Psoas muscle (tissue), 8 donors: ENCODE data around the gene RTEL1. TPM values are rescaled to one million over a fixed set of nuclear protein-coding genes. Genes with fewer than 3 reads are reported as not detected.

Experiments
- ATAC-seq, 4 donors: fragments of 200-7000 bp; cut with Tn5 transposase; one replicate each; pipeline ENCODE4 v1.9.1; 2020; ENCODE audit warnings: moderate library complexity in 3 of 4, mild to moderate bottlenecking in 2 of 4
- DNase-seq, 2 donors: peaks; one replicate each; pipeline ENCODE4 v3.0.0-alpha.2; 2020
- H3K27ac ChIP-seq: fragments of 200-600 bp; one replicate; pipeline ENCODE4 v1.8.0; 2022
- H3K27me3 ChIP-seq, 3 donors: fragments of 200-600 bp in 1 of 3; one replicate each; pipeline versions ENCODE4 v1.6.1 to v1.8.0; 2013 to 2022; ENCODE audit warnings: low read length in 2 of 3, mild to moderate bottlenecking in 2 of 3, moderate library complexity in 1 of 3; ENCODE audit not compliant: insufficient read depth in 3 of 3
- H3K36me3 ChIP-seq, 2 donors: fragments of 200-600 bp in 1 of 2; one replicate each; pipeline versions ENCODE4 v1.6.1 to v1.8.0; 2013 to 2022; ENCODE audit warnings: low read depth in 1 of 2, mild to moderate bottlenecking in 1 of 2, moderate library complexity in 1 of 2; ENCODE audit not compliant: insufficient read depth in 1 of 2
- H3K4me1 ChIP-seq: fragments of 200-600 bp; one replicate; pipeline ENCODE4 v1.8.0; 2022
- H3K4me3 ChIP-seq: fragments of 200-600 bp; one replicate; pipeline ENCODE4 v1.8.0; 2022; ENCODE audit warnings: mild to moderate bottlenecking
- H3K9me3 ChIP-seq: fragments of 200-600 bp; one replicate; pipeline ENCODE4 v1.8.0; 2022
- CTCF ChIP-seq: fragments of 200-600 bp; IDR thresholded peaks from one replicate; pipeline ENCODE4 v1.8.0; 2022; ENCODE audit warnings: antibody characterized with exemption
- WGBS, 3 donors: extraction: QIAGEN DNeasy Blood & Tissue Kit; methylation state at CpG; one replicate each; pipeline versions ENCODE4 v1.1.6 to v1.1.7; 2013; 5-methylcytosine and 5-hydroxymethylcytosine counted together
- intact Hi-C, 2 donors: fragments of 100-400 bp; cut with DNase I; formaldehyde crosslinking; loops; one replicate each; pipeline versions ENCODE4 v1.11.0 to v1.14.2; 2022
- polyA plus RNA-seq, 3 donors: library from polyadenylated mRNA; stranded (reverse); fragments of 200-250 nt; gene quantifications; one replicate each; pipeline ENCODE4 v1.2.3, GENCODE V29; 2013
- total RNA-seq, 4 donors: library from RNA; stranded (reverse); fragmentation: NEBNext Ultra II Directional in 2 of 4; extraction: Animal tissue kit (Norgen Biotek cat#: 25700) in 2 of 4; gene quantifications; one replicate each; pipeline versions ENCODE4 v1.2.1 to v1.2.4, GENCODE V29; 2021 to 2023
- donor health status: healthy with polysubstance abuse.
- donor health status: DM: no; HTN: no; CAD: no; lungs with moderate emphysema.
- donor health status: Bipolar disorder and iron deficiency.
- donor health status: healthy.
- donor health status: DM: yes; HTN: yes; CAD: no.
- donor health status: DM: no; HTN: no; CAD: no.
- donor health status: DM: no; HTN: no; CAD: no.
- donor health status: DM: yes; HTN: yes; CAD: no.

Gene RTEL1
- total and polyA plus RNA-seq, 7 donors = 5.2 to 17.5 (median 9.2) TPM

GRCh38 chr20:63661108-63661507 lies 3.0 kb downstream of the RTEL1 start:
- Histone ChIP-seq H3K27me3 (no peaks in the 10 kb centered on the region), H3K4me1 (peaks cover 11% of the 10 kb centered on the region), H3K9me3 (no peaks in the 10 kb centered on the region), H3K4me3 (no peak overlapping the region), H3K27ac (no peak overlapping the region), H3K36me3 (peaks cover 8 to 45% of the 10 kb centered on the region in 2 donors)
- ATAC-seq (no peak), DNase-seq (peak in 1 of 2 donors; percentile 42)
- WGBS, 3 donors = 92 to 95% (median 95%) methylated on average over 22 of the region's 22 CpGs
- TF ChIP-seq CTCF = no peak
- intact Hi-C loops = loop anchor here in 1 of 2 donors (5.0 kb wide), 1 partner anchor 41 kb away; no protein-coding TSS in a partner anchor

GRCh38 chr20:63661959-63662812 lies 4.1 kb downstream of the RTEL1 start:
- 90 to 94% (median 93%) methylated on average over 30 to 33 of the region's 33 CpGs for WGBS, 3 donors
- no peak overlapping the region for H3K27ac ChIP-seq
- H3K27me3 ChIP-seq = no peaks in the 10 kb centered on the region
- H3K9me3 ChIP-seq = no peaks in the 10 kb centered on the region
- peaks cover 9% of the 10 kb centered on the region for H3K4me1 ChIP-seq
- H3K36me3 ChIP-seq = peaks cover 9 to 55% of the 10 kb centered on the region in 2 donors
- no peak for TF ChIP-seq CTCF
- ATAC-seq (no peak), DNase-seq (peak in 1 of 2 donors; percentile 42)
- H3K4me3 ChIP-seq = no peak overlapping the region
- intact Hi-C loops = loop anchor here in 1 of 2 donors (5.0 kb wide), 1 partner anchor 40 kb away; no protein-coding TSS in a partner anchor

- TF ChIP-seq CTCF = no peak
- 87 to 93% (median 90%) methylated on average over 9 of the region's 9 CpGs for WGBS, 3 donors
- no peak overlapping the region for H3K27ac ChIP-seq
- H3K9me3 ChIP-seq = no peaks in the 10 kb centered on the region
- ATAC-seq (no peak), DNase-seq (no peak)
- H3K36me3 ChIP-seq = peaks cover 12 to 60% of the 10 kb centered on the region in 2 donors
- no peaks in the 10 kb centered on the region for H3K27me3 ChIP-seq
- intact Hi-C loops = loop anchor here in 1 of 2 donors (5.0 kb wide), 1 partner anchor 40 kb away; no protein-coding TSS in a partner anchor
- H3K4me1 ChIP-seq = peaks cover 7% of the 10 kb centered on the region
- H3K4me3 ChIP-seq = no peak overlapping the region
Observed at GRCh38 chr20:63662813-63663189, 4.7 kb downstream of the RTEL1 start.

GRCh38 chr20:63663332-63664066 lies 5.4 kb downstream of the RTEL1 start:
- no peak overlapping the region for H3K4me3 ChIP-seq
- H3K4me1 ChIP-seq = peaks cover 7% of the 10 kb centered on the region
- no peak for ATAC-seq
- 87 to 91% (median 89%) methylated on average over 26 of the region's 26 CpGs for WGBS, 3 donors
- TF ChIP-seq CTCF = no peak
- H3K36me3 ChIP-seq = peaks cover 12 to 66% of the 10 kb centered on the region in 2 donors
- no peak for DNase-seq
- H3K27ac ChIP-seq = no peak overlapping the region
- no peaks in the 10 kb centered on the region for H3K27me3 ChIP-seq
- no peaks in the 10 kb centered on the region for H3K9me3 ChIP-seq
- intact Hi-C loops = loop anchor here in 1 of 2 donors (5.0 kb wide), 1 partner anchor 39 kb away; no protein-coding TSS in a partner anchor
